ENCODE data around the gene SYS1.

Gene SYS1

GRCh38 chr20:45342855-45343531 lies 20.0 kb upstream of the SYS1 start:
- TF ChIP-seq CTCF (conservative IDR thresholded peaks at IDR 0.05; ENCODE audit: control insufficient read depth, insufficient read depth, low read depth, low read length): no peak
- no peak for DNase-seq (ENCODE audit: low read depth)
- no peak overlapping the region for H3K4me3 ChIP-seq (ENCODE audit: control insufficient read depth, low read depth, low read length)

GRCh38 chr20:45343532-45344167 lies 19.3 kb upstream of the SYS1 start:
- no peak for TF ChIP-seq CTCF (conservative IDR thresholded peaks at IDR 0.05; ENCODE audit: control insufficient read depth, insufficient read depth, low read depth, low read length)
- peak overlapping the region; percentile 36 for H3K4me3 ChIP-seq (ENCODE audit: control insufficient read depth, low read depth, low read length)
- DNase-seq (ENCODE audit: low read depth): no peak

GRCh38 chr20:45344168-45344860 lies 18.6 kb upstream of the SYS1 start:
- peak; percentile 94 for DNase-seq (ENCODE audit: low read depth)
- peak overlapping the region; percentile 36 for H3K4me3 ChIP-seq (ENCODE audit: control insufficient read depth, low read depth, low read length)
- no peak for TF ChIP-seq CTCF (conservative IDR thresholded peaks at IDR 0.05; ENCODE audit: control insufficient read depth, insufficient read depth, low read depth, low read length)

GRCh38 chr20:45345104-45345936 lies 17.6 kb upstream of the SYS1 start:
- H3K4me3 ChIP-seq (ENCODE audit: control insufficient read depth, low read depth, low read length): peak overlapping the region; percentile 82
- DNase-seq (ENCODE audit: low read depth): no peak
- no peak for TF ChIP-seq CTCF (conservative IDR thresholded peaks at IDR 0.05; ENCODE audit: control insufficient read depth, insufficient read depth, low read depth, low read length)

GRCh38 chr20:45346291-45346718 lies 16.7 kb upstream of the SYS1 start:
- TF ChIP-seq CTCF (conservative IDR thresholded peaks at IDR 0.05; ENCODE audit: control insufficient read depth, insufficient read depth, low read depth, low read length): no peak
- peak overlapping the region; percentile 82 for H3K4me3 ChIP-seq (ENCODE audit: control insufficient read depth, low read depth, low read length)
- no peak for DNase-seq (ENCODE audit: low read depth)

- H3K4me3 ChIP-seq (ENCODE audit: control insufficient read depth, low read depth, low read length): peak overlapping the region; percentile 82
- no peak for TF ChIP-seq CTCF (conservative IDR thresholded peaks at IDR 0.05; ENCODE audit: control insufficient read depth, insufficient read depth, low read depth, low read length)
- DNase-seq (ENCODE audit: low read depth): no peak
Observed at GRCh38 chr20:45346851-45347250, 16.1 kb upstream of the SYS1 start.

All from fibroblast of mammary gland (primary cell).